Activated T-cell treated with anti-CD3 and anti-CD28 coated beads, Interleukin-2, amount 50 U/mL, for 48 hours (primary cell): ENCODE measurements around the gene SRPK2.
"Not testable (repeated sequence)": the region's sequence is repeated elsewhere in the genome, so short reads cannot be mapped to it uniquely, and the experiment has no call there.

ENCODE experiments used
- DNase-seq, 2 experiments: peaks; one replicate each; pipeline ENCODE4 v3.0.0-alpha.2; 2020

SRPK2 gene

DNA sequence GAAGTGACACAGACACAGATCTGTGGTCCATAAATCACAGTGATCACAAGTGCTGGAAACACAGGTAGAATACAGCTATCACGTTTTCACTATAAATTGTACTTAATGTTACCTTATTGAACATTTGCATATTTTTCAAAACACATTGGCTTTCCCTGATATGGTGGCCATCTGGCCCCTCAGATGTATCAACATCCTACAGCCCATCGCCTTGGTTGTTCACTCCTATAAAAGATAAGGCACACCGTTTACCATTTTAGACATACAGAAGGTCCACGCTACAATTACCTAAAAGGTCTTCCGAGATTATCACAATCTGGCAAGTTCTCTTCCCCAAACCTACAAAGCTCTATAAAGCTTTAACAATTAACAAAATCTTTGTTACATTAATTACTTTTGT lies 91.4 kb downstream of the SRPK2 start:
- no peak for DNase-seq

DNA sequence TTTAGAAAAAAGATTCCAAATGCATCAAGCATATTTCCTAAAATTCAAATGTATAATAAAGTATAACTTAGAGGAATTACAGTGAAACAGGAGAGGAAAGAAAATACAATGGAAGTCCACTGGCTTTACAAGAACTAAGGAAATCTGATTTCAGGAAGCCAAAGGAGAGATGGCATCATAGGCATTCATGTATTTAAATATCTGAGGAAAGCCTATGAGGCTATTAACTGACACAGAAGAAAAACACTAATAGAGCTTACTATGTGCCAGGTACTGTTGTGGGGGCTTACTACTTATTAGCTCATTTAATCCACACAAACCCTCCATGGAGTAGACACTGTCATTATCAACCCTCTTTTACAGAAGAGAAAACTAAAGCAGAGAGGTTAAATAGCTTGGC lies 92.2 kb downstream of the SRPK2 start:
- DNase-seq: no peak

DNA sequence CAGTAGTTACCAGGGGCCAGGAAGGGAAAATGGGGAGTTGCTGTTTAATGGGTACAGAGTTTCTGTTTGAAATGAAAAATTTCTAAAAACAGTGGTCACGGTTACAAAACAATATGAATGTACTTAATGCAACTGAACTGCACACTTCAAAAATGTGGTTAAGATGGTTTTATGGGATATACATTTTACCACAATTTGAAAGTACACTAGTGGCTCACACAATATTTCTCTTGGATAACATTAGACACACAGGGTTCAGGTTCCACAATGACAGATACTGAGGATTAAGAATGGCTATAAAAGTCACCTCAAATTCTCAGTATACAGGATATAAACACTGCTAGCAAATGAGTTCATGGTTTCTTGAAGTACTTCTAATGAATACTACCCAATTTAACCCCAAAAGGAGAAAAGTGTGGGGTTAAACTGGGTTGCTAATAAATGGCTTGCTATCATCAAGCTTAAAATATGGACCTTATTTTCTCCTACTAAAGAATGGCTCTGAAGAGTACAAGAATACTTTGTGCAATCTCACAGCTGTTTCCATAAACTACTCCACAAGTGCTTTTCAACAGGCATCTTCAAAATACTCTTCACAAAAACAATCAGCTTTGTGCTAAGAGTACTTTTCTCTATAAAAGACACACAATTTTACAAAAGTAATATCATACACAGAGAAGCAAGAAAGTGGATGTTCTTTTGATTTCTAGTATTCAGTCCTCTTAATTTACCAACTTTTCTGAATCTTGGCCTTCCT lies 92.9 kb downstream of the SRPK2 start:
- no peak for DNase-seq

DNA sequence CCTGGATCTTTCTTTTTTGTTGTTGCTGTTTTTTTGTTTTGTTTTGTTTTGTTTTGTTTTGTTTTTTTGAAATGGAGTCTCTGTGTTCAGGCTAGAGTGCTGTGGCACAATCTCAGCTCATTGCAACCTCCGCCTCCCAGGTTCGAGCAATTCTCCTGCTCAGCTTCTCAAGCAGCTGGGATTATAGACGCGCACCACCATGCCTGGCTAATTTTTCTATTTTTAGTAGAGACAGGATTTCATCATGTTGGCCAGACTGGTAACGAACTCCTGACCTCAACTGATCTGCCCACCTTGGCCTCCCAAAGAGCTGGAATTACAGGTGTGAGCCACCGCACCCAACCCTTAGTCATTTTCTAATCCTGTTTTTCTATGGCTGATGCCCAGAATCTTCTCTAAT lies 94.2 kb downstream of the SRPK2 start:
- not testable (repeated sequence) for DNase-seq

DNA sequence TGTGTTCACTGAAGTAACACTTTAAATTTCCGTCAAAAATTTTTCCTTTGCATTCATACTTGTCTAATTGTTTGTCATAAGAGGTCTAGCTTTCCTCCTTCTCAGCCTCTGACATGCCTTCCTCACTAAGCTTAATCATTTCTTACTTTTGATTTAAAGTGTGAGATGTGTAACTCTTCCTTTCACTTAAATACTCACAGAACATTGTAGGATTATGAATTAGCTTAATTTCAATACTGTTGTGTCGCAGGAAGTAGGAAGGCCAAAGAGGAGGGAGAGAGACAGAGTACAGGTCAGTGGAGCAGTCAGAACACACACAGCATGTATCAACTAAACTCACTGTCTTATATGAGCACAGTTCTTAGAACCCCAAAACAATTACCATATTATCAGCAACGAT lies 99.0 kb downstream of the SRPK2 start:
- no peak for DNase-seq

DNA sequence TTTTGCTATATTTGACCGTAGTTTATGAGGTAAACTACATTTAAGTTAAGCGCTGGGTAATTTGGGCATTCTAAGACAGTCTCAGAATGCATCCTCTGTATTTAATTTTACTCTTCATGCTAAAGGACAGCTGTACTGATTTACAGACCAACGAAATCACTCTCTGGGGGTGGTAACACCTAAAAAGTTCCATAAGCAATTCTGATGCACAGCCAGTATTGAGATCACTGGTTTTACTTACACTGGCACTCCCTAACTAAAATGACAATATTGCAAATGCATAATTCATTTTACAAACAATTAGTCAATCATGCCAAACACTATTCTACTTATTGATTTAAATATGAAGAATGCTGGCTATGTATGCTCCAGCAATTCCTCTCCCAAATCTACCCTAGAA lies 102.3 kb downstream of the SRPK2 start:
- no peak for DNase-seq

DNA sequence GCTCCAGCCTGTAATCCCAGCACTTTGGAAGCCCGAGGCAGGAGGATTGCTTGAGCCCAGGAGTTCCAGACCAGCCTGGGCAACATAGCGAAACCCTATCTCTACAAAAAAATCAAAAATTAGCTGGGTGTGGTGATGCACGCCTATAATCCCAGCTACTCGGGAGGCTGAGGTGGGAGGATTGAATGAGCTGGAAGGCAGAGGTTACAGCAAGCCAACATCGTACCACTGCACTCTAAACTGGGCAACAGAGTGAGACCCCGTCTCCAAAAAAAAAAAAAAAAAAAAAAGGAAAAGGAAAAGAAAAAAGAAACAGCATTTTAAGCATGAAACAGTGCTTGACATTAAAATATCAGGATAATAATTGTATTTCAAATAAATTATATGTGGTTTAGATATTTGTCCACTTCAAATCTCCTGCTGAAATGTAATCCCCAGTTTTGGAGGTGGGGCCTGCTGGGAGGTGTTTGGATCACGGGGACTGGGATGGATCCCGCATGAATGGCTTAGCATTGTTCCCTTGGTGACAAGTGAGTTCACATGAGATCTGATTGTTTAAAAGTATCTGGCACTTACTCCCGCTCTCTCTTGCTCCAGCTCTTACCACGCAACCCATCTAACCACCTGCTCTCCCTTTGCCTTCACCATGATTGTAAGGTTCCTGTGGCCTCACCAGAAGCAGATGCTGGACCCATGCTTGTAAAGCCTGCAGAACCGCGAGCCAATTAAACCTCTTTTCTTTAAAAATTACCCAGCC lies 103.4 kb downstream of the SRPK2 start:
- DNase-seq: no peak

DNA sequence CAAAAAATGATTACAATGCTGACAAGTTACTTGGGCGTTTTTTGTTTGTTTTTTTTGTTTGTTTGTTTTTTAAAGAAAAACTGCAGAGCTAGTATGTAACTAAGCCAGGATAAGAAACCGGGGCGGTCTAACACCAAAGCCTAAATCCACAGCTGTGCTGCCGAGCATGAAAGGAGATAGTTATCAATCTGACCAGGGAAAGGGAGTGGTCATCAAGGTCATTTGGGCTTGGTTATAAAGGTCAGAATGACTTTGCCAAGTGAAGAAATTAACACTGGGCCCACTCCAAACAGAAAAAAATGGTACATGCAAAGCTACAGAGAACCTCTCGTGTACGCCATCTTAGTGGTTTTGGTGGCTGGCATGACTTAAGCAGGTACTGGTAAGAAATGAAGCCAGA lies 104.7 kb downstream of the SRPK2 start:
- no peak for DNase-seq

DNA sequence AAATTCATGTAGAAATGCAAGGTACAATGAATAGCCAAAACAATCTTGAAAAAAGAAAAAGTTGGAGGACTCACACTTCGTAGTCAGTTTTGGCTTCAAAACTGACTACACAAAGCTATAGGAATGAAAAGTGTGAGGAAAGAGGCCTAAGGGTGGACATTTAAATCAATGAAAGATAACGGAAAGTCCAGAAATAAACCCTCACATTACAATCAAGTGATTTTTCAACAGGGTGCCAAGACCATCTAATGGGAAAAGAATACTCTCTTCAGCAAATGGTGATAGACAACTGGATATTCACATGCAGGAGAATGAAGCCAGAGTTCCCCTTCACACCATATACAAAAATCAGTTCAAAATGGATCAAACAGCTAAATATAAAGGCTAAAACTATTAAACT lies 106.8 kb downstream of the SRPK2 start:
- DNase-seq: no peak

DNA sequence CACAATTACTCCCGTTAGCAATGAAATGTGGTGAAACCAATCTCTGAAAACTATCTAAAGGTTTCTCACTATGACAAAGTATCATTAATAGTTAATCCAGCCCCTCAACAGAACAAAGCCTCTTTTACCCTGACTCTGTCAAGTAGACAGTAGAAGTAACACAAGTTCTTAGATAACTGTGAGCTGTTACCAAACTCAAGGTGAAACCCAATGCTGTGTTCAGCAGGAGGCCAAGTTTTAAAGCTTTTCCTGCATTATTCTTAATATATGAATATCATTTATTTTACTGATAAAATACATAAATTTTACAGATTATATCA lies 109.1 kb downstream of the SRPK2 start:
- no peak for DNase-seq

DNA sequence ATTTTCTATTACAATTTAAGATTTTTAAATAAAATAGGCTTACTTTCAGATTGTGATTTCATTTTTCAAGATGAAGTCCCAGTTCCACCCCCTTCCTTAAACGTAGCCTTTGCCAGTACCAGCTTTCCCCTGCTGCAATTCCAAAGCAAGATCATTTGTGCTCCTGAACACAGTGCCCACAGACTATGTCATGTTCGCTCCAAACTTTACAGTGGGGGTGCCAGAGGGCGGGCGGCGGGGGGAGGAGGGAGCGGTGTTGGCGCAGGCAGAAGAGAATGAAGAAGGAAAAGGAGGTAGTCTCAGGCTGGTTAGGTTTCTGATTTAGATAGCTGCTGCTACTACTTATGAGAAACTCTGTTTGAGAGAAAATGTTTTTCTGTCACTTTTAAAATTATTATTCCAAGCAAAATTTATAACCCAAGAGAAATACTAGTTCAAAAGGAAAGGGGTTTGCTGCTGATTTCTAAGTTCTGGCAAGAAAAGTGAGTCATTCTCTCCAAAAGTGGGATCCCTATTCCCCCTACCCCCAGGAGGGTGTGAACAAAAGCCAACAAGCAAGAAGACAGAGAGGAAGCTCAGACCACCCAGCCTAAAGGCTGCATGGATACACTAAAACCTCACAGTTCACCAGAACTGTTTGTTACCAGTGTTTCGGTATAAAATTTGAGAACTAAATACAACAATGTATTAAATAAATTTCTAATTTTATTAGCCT lies 109.6 kb downstream of the SRPK2 start:
- DNase-seq: no peak

DNA sequence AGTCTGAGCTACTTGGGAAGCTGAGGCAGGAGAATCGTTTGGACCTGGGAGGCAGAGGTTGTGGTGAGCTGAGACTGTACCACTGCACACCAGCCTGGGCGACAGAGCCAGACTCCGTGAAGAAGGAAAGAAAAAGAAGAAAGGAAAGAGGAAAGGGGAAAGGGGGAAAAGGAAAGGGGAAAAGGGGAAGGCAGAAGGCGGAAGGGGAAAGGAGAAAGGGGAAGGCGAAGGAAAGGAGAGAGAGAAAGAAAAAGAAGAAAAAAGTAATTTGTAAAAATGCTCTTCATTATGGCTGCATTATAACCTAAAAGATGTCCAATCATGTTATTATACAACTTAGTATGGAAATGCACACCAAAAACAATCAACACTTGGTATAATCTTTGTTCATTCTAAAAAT lies 110.2 kb downstream of the SRPK2 start:
- no peak for DNase-seq

DNA sequence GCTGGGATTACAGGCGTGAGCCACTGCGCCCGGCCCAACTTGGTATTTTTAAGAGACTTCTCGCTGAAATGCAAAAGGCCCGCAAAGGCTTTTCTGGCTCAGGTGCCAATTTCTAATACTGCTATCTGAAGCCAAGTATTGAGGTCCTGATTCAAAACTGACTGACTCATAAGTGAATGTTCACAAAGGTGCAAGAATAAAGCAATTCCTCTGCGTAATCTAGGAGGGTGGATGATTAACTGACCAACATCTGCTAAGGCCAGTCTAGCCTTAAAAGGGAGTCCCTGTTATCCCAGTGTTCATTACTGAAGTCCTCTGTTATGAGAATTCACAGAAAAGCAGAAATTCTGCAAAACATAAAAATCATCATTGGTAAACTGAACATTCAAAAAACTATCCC lies 111.4 kb downstream of the SRPK2 start:
- no peak for DNase-seq

DNA sequence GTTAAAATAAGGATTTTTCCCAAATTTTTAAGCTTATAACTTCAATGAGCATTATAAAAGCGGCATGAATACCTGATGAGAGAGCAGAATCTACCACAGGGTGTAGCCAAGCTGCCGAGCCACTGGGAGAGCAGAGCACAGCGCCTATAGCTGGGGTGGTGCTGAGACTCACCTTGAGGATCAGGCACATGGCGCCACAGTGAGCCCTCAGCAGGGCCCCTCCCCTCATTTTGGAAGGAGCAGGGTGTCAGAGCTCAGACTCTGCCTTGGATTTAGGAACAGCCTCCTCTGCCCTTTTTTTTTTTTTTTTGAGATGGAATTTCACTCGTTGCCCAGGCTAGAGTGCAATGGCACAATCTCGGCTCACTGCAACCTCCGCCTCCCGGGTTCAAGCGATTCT lies 118.6 kb downstream of the SRPK2 start:
- DNase-seq: no peak

DNA sequence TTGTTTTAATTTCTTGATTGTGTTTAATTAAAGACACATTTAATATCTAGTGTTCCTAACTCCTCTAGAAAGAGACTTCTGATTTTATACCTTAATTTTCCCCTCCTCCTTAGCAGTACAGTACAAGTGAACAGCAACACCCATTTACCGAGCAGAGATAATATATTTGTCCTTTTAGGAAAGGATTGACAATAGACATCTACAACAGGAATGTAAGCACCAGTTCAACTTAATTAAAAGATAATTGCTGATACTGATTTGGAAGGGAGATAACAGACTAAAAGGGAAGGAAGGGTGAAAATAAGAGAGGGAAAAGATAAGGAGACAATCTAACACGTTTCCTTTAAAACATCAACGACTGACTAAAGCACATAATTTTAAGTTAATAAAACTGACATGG lies 119.3 kb downstream of the SRPK2 start:
- DNase-seq: no peak

DNA sequence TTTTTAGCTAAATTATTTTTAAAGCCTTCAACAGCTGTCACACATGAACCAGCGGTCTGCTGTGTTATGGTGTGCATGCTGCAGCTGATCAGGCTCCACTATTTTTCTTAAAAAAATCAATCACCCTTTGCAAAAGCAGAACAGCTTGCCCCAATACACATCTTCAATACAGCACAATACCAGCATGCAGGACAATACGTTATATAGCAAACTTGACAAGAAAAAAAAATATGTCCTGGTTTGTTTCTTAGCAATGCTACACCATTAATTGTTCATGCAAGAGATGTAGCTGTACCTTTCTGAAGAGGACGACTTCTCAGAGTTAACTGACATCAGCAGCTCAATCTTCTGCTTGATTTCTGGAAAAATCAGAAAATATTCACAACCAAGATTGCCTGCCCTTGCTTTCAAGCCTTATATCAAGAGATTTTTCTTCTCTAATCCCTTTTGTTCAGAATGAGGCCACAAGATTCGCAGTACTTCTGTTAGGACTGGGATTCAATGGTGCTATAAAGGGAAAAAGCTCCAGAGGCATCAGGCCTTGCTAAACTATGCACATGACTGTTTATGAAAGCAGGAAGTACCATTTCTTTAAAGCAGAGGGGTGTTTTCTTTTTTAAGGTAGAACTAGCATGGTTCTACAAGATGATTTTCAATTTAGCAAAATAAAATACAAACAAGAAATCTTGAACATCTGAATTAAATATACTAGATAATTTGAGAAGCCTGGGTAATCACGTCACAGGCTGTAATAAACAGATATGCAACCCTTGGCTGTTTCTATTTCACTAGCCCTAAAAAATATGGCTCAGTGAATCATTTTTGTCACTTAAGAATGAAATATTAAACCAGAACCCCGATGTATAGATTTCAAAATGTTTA lies 120.0 kb downstream of the SRPK2 start:
- no peak for DNase-seq

DNA sequence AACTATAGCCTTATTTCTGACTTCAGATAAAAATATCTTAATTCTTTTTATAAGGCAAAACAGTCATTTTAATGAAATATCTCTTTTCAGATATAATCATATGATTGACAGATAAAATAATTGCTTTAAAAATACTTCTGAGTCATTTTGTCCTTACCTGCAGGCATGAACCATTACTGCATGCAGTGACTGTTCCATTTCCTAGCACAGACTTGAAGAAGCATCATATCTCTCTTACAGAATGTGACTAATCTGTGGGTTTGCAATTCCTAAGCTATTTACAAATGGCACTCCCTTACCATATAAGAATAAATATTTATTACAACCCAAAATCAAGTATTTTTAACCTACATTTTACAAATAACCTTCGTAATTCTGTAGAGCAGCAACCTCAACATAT lies 120.7 kb downstream of the SRPK2 start:
- no peak for DNase-seq

DNA sequence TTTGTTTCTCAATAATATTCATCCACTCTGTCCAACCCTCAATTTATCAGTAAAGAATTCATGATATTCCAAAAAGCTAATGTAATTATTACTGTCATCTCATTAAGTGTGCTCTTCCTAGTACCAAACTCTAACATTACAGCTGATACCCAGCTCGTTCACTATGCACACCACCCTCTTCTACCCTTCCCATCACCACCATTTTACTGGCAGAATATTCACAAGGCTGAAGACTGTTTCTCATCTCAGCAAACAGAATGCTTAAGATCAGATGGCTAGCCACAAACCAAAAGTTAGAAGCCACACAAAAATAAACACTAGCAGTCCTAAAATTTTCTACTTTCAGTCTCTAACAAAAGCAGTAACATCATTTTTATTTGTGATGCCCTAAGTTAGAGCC lies 121.5 kb downstream of the SRPK2 start:
- DNase-seq: no peak

DNA sequence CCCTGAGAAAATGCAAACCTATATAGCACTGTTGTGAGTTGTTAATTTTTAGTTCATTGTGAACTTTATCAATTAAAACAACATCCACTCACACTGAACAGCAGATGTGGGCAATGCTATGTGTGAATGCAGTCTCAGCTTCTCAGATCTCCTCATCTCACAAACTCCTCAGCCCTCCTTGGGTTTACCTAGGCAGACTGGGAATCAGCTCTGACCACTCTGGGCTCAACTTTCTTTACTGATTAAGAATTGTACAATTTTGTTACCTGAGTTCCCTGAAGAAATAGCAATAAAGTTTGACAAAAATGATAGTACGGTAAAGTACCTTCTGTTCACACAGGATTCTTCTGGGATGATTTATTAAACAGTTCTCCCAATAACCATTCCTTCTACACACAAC lies 124.0 kb downstream of the SRPK2 start:
- DNase-seq: no peak

DNA sequence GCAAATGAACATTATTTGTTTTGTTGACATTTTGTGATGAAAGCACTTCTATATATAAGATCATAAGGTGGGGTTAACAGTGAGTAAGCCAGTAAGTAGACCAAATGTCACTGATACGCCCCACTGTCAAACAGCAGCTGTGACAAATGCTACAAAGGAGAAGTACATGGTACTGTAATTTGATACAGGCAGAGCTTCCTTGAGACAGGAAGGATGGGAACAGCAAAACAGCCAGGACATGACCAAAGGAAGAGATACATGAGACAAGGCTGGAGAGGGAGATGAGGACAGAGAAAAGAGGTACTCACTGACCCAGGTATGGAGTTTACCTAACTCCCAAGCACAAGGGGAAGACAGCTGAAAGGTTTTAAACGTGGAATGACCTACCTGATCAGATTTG lies 127.0 kb downstream of the SRPK2 start:
- DNase-seq: no peak

DNA sequence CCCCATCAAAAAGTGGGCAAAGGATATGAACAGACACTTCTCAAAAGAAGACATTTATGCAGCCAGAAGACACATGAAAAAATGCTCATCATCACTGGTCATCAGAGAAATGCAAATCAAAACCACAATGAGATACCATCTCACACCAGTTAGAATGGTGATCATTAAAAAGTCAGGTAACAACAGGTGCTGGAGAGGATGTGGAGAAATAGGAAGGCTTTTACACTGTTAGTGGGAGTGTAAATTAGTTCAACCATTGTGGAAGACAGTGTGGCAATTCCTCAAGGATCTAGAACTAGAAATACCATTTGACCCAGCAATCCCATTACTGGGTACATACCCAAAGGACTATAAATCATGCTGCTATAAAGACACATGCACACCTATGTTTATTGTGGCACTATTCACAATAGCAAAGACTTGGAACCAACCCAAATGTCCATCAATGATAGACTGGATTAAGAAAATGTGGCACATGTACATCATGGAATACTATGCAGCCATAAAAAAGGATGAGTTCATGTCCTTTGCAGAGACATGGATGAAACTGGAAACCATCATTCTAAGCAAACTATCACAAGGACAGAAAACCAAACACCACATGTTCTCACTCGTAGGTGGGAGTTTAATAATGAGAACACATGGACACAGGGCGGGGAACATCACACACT lies 128.4 kb downstream of the SRPK2 start:
- not testable (repeated sequence) for DNase-seq

DNA sequence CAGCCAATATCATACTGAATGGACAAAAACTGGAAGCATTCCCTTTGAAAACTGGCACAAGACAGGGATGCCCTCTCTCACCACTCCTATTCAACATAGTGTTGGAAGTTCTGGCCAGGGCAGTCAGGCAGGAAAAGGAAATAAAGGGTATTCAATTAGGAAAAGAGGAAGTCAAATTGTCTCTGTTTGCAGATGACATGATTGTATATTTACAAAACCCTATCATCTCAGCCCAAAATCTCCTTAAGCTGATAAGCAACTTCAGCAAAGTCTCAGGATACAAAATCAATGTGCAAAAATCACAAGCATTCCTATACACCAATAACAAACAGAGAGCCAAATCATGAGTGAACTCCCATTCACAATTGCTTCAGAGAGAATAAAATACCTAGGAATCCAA lies 129.8 kb downstream of the SRPK2 start:
- DNase-seq: not testable (repeated sequence)

DNA sequence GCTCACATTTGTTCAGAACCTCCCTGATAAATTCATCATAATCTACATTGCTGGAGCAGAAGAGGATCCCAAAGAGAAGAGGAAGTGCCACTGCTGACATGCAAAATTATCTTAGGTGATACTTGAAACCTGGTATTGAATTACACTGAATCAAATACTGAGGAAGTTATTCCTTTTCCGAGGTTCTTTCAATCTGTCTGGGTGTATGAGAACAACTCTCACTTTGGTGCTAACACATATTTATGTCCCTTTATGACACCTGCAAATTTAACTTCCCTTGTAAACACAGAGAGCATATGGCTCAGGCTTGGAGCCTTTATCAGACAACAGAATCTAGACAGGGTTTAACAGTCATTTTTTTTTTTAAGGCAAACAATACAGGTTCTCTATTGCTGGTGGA lies 131.4 kb downstream of the SRPK2 start:
- no peak for DNase-seq
